Fibroblast of lung (primary cell): ENCODE results near the gene MYLK.

Experiments
- EZH2 ChIP-seq: IDR thresholded peaks from 2 replicates; pipeline ENCODE4 v1.5.1; 2012; ENCODE audit warnings: low read length, control low read depth, mild to moderate bottlenecking; ENCODE audit errors: missing control alignments
- TF ChIP-seq, protein P1 (sequence below), 2 donors: IDR thresholded peaks in 1 of 2; conservative IDR thresholded peaks in 1 of 2; 1 replicate in 1 of 2; 2 replicates in 1 of 2; pipeline ENCODE4 v1.5.1; 2011 to 2012; ENCODE audit warnings: low read length in 2 of 2, control low read depth in 1 of 2, inconsistent platforms in 1 of 2, low read depth in 1 of 2, mild to moderate bottlenecking in 1 of 2

- TF ChIP-seq, protein P1, sequence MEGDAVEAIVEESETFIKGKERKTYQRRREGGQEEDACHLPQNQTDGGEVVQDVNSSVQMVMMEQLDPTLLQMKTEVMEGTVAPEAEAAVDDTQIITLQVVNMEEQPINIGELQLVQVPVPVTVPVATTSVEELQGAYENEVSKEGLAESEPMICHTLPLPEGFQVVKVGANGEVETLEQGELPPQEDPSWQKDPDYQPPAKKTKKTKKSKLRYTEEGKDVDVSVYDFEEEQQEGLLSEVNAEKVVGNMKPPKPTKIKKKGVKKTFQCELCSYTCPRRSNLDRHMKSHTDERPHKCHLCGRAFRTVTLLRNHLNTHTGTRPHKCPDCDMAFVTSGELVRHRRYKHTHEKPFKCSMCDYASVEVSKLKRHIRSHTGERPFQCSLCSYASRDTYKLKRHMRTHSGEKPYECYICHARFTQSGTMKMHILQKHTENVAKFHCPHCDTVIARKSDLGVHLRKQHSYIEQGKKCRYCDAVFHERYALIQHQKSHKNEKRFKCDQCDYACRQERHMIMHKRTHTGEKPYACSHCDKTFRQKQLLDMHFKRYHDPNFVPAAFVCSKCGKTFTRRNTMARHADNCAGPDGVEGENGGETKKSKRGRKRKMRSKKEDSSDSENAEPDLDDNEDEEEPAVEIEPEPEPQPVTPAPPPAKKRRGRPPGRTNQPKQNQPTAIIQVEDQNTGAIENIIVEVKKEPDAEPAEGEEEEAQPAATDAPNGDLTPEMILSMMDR (conservative IDR thresholded peaks at IDR 0.05 in 1 of 2, IDR thresholded peaks at IDR 0.05 in 1 of 2; ENCODE audit: low read depth in 1 of 2, low read length in 2 of 2): no peak
- no peak for TF ChIP-seq EZH2
Measured at GRCh38 chr3:123725652-123726400, 158.3 kb downstream of the MYLK start.
